Loucy (cell line): ENCODE results near the gene PCMTD2.
"Not testable (repeated sequence)": the region's sequence is repeated elsewhere in the genome, so short reads cannot be mapped to it uniquely, and the experiment has no call there.

Experiments used
- EZH2phosphoT487 ChIP-seq: fragments of 200-600 bp; IDR thresholded peaks from 2 replicates; pipeline ENCODE4 v1.6.1; 2018; ENCODE audit warnings: antibody characterized with exemption, mild to moderate bottlenecking, moderate library complexity, borderline replicate concordance
- TF ChIP-seq, protein P1 (sequence below): fragments of 200-600 bp; sonication (generic); conservative IDR thresholded peaks from 2 replicates; pipeline ENCODE4 v1.5.1; 2014; ENCODE audit warnings: mild to moderate bottlenecking, antibody characterized with exemption, low read length

DNA sequence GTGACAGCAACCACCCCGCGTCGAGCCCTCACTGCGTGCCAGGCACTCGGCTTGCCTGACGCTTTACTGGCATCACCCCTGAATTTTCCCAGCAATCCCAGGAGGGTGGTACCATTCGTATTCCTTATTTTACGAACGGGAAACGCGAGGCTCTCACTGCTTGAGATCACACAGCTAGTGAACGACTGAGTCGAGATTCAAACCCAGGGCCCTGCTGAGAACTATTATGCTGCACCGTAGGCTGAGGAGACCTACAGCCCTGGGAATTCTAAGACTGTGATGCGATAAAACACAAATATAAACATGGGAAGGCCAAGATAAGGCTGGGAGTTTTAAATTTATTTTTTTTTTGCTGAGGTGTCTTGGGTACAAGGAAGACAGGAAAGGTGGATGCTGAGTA, 60.3 kb downstream of the PCMTD2 start:
- TF ChIP-seq, protein P1, sequence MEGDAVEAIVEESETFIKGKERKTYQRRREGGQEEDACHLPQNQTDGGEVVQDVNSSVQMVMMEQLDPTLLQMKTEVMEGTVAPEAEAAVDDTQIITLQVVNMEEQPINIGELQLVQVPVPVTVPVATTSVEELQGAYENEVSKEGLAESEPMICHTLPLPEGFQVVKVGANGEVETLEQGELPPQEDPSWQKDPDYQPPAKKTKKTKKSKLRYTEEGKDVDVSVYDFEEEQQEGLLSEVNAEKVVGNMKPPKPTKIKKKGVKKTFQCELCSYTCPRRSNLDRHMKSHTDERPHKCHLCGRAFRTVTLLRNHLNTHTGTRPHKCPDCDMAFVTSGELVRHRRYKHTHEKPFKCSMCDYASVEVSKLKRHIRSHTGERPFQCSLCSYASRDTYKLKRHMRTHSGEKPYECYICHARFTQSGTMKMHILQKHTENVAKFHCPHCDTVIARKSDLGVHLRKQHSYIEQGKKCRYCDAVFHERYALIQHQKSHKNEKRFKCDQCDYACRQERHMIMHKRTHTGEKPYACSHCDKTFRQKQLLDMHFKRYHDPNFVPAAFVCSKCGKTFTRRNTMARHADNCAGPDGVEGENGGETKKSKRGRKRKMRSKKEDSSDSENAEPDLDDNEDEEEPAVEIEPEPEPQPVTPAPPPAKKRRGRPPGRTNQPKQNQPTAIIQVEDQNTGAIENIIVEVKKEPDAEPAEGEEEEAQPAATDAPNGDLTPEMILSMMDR = not testable (repeated sequence)
- TF ChIP-seq EZH2phosphoT487 = not testable (repeated sequence)
